Activated CD8-positive, alpha-beta memory T cell treated with anti-CD3 and anti-CD28 coated beads for 1 hour (primary cell): ENCODE data around the gene TMEM187.

Experiments
- DNase-seq, 2 donors: peaks; one replicate each; pipeline ENCODE4 v3.0.0-alpha.2; 2020; ENCODE audit warnings: low read depth in 1 of 2; ENCODE audit errors: extremely low read depth in 1 of 2

The TMEM187 gene

GRCh38 chrX:154018518-154019060, 46.0 kb downstream of the TMEM187 start:
- DNase-seq, result no peak

DNA sequence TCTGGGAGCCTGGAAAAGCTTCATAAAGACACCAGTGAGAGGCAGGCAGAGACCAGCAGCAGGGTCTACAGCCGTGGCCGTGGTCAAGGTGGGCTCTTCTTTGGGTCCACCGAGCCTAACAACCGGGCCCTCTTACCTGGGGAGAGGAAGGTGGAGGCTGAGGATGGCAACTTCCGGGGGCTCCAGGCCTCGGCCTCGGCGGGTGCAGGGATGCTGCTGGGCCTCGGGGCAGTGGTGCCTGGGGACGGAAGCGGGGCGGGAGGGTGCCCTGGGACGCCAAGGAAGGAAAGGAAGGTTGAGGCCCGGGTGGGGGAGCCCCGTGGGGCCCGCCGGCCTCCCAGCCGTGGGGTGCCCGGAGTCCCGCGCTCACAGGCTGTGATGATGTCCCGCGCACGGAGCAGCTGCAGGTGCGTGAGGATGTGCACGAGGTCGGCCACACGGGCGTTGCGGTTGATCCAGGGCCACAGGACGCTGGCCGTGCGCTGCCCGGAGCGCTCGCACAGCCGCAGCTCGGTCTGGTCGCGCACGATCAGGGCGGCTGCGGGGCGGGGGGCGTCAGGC, 46.6 kb downstream of the TMEM187 start:
- no peak for DNase-seq

- DNase-seq, result peak in 1 of 2 donors; percentile 37
Measured at GRCh38 chrX:154019633-154020528, 47.3 kb downstream of the TMEM187 start, which contains the start of gene IRAK1. Gene IRAK1 (minus strand): TSS chrX:154019902. CDS start chrX:154019812, 90 bp downstream.

GRCh38 chrX:154020536-154021115, 48.1 kb downstream of the TMEM187 start:
- DNase-seq, result no peak

- no peak for DNase-seq
Measured at GRCh38 chrX:154021131-154021611, 48.6 kb downstream of the TMEM187 start.

DNA sequence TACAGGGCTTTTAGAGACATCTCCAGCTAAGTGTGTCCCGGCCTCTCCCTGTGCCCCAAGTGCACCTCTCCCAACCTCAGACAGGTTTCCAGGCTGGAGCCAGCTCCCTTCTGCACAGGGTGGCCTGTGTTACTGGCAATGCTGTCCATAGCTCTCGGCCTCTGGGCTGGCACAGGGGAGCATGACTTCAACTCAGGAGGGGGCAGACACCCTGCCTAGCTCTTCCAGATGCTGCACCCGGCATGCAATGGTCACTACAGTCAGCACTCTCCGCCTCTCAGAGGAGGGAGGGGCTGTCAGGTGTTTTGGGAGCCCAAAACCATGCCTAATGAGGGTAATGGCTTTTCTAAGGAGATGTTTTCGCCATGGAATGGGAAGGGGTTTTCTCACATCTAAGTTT, 49.6 kb downstream of the TMEM187 start:
- no peak for DNase-seq

GRCh38 chrX:154023276-154024000, 50.9 kb downstream of the TMEM187 start:
- DNase-seq, result no peak

GRCh38 chrX:154024271-154024670, 51.7 kb downstream of the TMEM187 start:
- DNase-seq, result no peak

DNA sequence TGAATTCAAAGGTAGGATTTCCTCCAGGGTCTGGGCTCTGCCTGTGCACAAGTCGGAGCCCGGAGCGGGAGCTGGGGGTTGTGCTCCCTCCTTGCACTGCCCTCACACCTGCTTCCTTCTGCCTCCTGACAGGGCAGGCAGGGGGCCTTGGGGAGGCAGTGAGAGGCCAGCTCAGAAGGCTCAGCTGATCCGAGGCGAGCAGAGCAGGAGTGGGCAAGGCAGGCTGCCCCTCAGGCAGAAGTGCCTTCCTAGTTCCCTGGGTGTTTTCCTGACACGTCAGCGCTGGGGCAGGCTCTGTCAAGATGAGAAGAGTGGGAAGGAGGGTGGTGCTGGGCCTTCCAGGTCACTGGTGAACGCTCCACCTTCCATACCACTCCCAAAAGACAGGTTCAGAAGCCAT, 52.7 kb downstream of the TMEM187 start:
- no peak for DNase-seq

- no peak for DNase-seq
Measured at GRCh38 chrX:154026136-154027021, 53.8 kb downstream of the TMEM187 start.

GRCh38 chrX:154027022-154027402, 54.5 kb downstream of the TMEM187 start:
- no peak for DNase-seq

- no peak for DNase-seq
Measured at GRCh38 chrX:154027986-154028385, 55.4 kb downstream of the TMEM187 start.

DNA sequence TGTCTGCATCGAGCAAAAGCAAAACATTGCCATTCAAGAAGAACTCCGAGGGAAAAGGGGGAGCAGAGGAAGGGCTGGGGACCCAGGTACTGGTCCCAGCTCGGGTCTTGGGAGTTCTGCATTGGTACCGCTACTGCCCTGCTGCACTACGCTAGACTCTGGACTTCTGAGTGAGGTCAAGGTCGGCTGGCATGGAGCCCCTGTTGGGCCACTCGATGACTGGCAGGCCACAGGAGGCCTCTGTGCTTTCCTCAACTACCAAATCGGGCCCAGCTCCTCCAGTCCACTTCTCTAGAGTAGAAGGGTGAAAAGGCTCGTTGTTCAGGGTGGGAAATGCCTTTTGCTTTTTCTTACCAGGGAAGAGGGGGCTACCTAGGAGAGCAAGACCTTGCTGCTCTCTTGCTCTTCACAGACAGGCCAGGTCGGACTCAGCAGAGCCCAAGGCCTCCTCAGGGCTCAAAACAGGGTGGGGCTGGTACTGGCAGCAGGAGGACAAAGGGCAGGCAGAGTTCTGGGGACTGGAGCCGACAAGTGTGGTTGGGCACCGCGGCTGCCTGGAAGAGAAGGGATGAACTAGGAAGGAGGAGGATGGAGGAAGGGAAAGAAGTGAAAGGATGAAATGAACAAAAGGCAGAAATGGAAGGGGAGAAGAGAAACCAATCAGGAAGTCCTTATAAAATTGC, 56.1 kb downstream of the TMEM187 start:
- no peak for DNase-seq

DNA sequence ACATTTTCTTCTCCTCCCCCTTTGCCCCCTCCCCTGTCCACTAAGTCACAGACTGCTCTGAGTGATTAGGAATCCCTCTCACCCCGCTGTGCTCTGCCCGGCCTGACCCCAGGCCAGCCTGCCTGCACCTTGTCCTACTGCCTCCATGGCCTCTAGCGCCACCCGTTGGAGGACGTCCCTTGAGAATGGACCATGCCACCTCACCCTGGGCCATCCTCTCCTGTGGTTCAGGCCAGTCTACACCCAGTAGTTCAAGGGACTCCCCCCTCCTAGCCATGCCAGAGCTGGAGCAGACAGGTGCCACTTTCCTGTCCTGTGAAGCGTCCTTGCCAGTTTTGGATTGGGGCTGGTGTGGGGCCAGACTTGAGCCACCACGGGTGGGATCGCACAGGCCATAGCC, 56.9 kb downstream of the TMEM187 start:
- no peak for DNase-seq

DNA sequence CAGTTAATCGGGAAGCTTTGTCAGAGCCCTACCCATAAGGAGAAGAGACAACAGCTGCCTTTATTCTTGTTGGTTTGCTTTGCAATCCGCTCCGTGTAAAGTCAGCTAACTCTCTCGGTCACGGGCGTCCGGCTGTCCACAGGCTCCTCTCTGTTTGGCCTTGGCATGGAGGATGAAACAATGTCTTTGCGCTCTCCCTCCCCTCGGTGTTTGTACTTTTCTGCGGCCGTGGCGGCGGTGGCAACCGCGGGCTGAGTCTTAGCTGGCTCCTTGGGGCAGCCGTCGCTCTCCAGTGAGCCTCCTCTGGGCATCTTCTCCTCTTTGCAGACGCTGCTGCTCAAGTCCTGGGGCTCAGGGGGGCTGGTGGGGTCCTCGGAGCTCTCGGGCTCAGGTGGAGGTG, 57.7 kb downstream of the TMEM187 start:
- no peak for DNase-seq

- DNase-seq, result no peak
Measured at GRCh38 chrX:154030715-154031305, 58.3 kb downstream of the TMEM187 start.

GRCh38 chrX:154032160-154032559, 59.6 kb downstream of the TMEM187 start:
- DNase-seq, result no peak

DNA sequence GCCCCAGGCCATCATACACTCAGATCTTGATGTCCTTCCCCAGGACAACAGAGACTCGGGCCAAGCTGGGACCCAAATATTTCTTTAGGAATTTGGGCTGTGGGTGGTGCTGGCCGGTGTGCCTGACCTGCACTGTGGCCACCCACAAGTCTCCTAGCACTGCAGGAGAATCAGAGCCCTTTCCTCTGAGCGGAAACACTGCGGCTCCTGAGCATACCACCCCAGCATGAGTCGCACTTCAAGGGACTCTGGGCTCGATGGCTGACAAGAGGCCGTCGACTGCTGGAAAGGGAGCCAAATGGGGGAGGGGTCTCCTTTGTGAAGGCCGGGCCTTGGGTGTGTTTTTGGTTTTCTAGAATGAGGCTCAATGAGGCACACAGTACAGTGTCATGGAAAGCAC, 60.1 kb downstream of the TMEM187 start:
- DNase-seq, result no peak
